Embryonic facial prominence (tissue), 1 donor: ENCODE measurements around the gene FHIT.

Experiments used
- DNase-seq: peaks from one replicate; pipeline ENCODE4 v3.0.0-alpha.2; 2016; ENCODE audit errors: extremely low spot score

The FHIT gene

DNA sequence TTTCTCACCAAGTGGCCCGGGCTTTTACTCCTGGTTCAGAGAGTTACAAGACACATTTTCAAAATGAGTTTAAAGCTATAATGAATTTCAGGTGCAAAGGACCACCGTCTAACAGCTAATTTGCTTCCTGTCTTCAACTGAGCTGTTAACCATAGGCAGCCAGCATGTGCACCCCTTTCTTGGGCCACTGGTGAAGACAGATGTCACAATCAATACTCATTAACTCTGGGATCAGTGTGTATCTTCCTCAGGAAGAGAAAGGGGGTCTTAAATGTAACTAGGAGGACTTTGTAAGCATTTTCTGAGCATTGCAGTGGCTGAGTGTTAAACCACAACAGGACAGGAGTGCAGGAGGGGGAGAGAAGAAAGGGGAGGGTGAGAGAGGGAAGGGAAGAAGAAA lies 1450.8 kb downstream of the FHIT start:
- DNase-seq, result no peak

- DNase-seq, result no peak
These were observed 1452.7 kb downstream of the FHIT start for GRCh38 chr3:59798372-59799086.

- DNase-seq, result no peak
These were observed 1453.7 kb downstream of the FHIT start for GRCh38 chr3:59797533-59797932.

DNA sequence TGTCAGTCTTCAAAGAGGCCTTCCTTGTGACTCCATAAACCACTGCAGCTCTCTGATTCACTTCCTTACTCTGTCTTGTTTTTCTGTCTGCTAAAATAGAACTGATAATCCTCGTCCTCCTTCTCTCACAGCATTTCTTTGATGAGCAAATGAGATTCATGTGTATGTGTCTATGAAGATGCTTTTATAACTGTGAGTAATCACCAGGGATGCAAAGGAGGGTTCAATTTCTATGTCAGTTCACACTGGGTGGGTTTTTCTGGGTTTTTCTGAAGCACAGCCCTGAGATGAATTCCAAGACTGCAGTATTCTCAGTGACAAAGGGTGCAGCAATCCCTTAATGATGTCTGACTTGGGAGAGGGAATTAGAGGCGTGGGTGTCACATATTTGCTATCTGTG lies 1454.8 kb downstream of the FHIT start:
- DNase-seq, result no peak

GRCh38 chr3:59795756-59796155 lies 1455.5 kb downstream of the FHIT start:
- no peak for DNase-seq

GRCh38 chr3:59793976-59794375 lies 1457.3 kb downstream of the FHIT start:
- DNase-seq, result no peak

DNA sequence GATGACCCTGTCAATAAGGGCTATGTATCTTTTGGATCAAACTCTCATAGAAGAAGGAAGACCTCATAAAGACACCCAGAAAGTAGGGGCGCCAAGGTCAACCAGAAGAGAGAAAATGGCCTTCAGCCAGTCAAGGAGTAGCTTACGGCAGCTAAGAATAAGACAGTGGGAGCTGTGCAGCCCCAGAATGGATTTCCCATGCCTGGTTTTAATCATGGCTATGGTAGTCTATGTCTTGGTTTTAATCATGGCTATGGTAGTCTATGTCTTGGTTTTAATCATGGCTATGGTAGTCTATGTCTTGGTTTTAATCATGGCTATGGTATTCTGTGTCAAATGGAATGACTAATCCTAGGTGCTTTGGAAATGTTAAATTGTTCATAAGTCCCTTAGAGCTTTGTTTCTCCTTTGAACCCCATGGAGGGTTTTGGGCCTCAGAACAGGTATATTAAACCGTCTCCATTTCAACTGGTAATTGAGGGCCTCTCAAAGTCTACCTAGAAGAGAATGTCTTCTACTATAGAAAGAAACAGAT lies 1459.4 kb downstream of the FHIT start:
- no peak for DNase-seq

GRCh38 chr3:59790241-59790640 lies 1461.0 kb downstream of the FHIT start:
- DNase-seq, result no peak

GRCh38 chr3:59788801-59789200 lies 1462.5 kb downstream of the FHIT start:
- DNase-seq, result no peak

DNA sequence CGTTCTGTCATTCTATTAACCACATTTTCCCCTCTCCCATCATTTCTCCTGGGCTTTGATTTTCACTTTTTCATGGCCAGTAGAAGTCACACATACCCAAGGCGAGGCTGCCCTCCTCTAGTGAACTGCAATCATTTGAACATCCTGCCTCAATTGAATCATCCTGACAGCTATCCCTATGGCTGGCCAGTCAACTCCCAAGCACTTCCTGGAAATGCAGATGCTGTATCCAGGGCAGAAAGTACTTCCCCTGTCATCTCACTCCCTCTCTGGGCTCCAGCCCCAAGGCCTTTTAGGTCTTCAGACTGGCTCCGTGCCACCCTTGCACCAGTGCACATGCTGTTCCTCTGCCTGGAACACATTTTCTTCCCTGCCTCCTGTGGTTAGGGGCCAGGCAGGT lies 1463.1 kb downstream of the FHIT start:
- no peak for DNase-seq

- DNase-seq, result no peak
These were observed 1464.9 kb downstream of the FHIT start for GRCh38 chr3:59786374-59786773.

DNA sequence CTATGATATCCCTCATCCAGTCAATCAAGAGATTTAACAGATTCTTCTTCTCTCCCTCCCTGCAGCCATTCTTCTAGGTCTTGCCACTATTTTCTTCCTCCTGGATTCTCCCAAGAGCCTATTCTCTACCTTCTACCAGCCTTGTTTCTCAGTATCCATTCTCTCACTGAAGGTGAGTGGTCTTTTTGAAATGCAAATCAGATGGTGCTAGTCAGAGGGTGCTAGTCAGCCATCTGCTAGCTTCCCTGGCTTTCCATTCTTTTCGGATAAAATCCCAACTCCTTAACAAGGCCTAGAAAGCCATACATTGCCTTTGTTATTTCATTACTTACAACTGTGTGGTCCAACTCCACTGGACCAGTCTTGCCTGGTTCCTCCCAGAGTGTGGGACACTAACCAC lies 1467.1 kb downstream of the FHIT start:
- DNase-seq, result no peak

GRCh38 chr3:59783468-59783988 lies 1467.7 kb downstream of the FHIT start:
- no peak for DNase-seq

- DNase-seq, result no peak
These were observed 1468.6 kb downstream of the FHIT start for GRCh38 chr3:59782664-59783063.

DNA sequence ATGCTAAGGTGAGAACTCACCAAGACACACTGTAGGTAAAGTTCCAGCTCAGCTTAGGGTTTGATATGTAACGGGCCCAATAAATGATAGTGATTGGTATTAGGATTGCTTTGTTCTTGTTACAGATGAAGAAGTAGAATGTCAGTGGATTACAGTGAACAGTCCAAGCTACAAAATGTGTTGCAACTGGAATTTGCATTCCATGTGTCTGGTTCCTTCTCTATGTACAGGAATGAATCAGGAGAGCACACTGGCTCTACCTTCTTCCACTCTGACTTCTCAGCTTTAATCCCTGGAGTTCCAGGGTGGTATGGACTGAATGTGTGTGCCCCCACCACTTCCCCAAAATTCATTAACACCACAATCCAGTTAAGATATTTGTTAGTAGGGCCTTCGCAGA lies 1471.0 kb downstream of the FHIT start:
- no peak for DNase-seq

GRCh38 chr3:59779260-59779659 lies 1472.0 kb downstream of the FHIT start:
- DNase-seq, result no peak

DNA sequence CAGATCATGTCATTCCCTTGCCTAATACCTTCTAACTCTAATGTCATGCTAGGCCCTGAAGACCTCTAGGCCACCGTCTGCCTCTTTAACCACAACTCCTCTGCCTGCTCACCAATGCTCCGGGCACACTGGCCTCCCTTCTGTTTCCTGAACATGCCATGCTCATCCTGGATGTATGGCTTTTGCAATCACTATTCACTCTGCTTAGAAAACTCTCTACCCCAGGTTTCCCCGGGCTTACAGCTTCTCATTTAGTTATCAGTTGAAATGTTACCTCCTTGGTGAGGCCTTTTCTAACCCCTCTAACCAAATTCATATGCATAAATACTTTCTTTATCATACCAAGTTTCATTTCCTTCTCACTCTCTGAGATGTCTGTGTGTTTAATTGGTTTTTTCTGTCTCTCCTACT lies 1473.6 kb downstream of the FHIT start:
- no peak for DNase-seq

DNA sequence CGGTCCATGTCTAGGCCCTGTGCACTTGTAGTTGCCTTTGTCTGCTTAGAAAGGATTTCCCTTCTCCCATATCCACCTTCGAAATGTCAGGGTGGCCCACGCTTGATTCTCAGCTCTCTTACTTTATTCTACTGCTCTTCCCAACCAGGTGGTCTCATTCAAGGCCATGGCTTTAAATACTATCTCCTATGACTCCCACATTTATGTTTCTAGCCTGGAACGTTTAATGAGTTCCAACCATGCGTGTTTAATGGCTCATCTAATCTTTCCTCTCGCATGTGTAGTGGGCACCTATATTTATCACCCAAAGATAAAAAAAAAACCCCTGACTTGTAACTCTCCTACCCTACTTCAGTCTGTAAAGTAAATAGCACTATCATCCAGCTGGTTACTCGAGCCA lies 1474.2 kb downstream of the FHIT start:
- no peak for DNase-seq

DNA sequence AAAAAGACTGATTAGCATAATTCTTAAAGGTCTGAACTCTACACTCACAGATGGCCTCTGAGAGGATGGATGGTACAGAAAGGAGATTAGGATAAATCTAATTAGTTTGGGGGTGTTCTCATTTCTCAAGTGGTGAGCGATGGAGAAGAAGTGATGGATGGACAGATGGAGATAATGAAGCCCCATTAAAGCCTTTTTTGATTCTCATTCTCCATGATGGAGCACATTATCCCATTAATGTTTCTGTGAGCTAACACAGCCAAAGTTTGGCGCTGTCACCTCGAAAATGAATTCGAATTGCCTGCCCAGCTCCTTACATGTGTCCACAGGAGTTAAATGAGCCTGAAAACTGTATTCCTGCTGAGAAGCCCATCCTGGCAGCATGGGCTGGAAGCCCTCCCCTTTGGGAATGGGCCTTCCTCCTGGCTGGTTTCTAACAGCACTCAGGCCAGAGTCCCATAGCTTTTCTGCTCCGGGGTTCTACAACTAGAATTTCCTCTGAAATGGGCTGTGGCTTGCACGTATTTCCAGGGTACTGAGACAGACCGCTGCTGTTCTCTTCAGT lies 1475.4 kb downstream of the FHIT start:
- no peak for DNase-seq

DNA sequence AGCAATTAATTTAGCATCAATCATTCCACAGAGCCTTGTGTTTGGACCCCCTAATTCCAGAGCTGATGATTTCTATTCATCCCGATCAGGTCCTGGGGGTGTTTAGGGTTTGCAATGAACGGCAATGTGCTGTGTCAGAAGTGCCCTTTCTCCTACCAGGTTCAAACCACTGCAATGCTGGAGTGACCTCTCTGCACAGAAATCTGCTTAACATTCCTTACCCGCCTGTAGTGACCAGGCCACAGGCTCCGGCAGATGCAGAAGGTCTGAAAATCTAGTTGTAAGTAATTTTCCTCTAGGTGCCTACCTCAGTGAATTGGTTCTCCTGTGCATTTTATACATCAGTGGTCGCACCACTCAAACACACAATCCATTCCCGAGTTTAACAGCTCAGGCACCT lies 1476.1 kb downstream of the FHIT start:
- DNase-seq, result no peak

GRCh38 chr3:59774634-59775033 lies 1476.6 kb downstream of the FHIT start:
- no peak for DNase-seq

GRCh38 chr3:59774000-59774399 lies 1477.3 kb downstream of the FHIT start:
- DNase-seq, result no peak
